NCI-H2196 treated with DMSO at 0.1 percent for 48 hours (cell line): ENCODE measurements around the gene STRN.
"Not testable (repeated sequence)": the region's sequence is repeated elsewhere in the genome, so short reads cannot be mapped to it uniquely, and the experiment has no call there.

Experiments used
- DNase-seq: peaks from one replicate; lab custom pipeline; 2025; ENCODE audit not compliant: unreplicated experiment; lab: John Stamatoyannopoulos, UW

STRN gene

DNA sequence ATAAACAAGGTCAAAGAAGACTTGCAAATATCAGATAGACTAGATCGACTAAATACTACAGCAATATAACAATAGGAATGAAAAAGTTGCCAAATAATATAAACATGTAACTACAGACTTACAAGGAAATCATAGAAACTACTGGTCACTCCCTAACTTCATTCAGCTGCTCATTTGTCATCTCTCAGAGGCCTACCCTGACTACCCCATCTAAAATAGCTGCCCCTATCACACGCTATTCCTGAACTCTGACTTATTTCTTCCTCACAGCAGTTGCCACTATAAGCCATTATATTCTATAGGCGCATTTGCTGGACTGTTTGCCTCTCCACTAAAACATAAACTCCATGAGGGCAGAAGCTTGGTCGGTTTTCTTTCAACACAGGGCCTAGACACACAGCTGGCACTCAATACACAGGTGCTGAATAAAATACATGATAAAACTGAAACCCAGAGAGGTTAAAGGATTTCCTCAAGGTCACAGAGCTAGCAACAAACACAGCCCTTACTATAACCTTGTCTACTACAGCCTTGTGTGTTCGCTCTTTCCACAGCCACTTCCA is 1.8 kb downstream of the STRN start:
- DNase-seq, result no peak

- DNase-seq, result no peak
These were observed 2.6 kb downstream of the STRN start for GRCh38 chr2:36963734-36964133.

DNA sequence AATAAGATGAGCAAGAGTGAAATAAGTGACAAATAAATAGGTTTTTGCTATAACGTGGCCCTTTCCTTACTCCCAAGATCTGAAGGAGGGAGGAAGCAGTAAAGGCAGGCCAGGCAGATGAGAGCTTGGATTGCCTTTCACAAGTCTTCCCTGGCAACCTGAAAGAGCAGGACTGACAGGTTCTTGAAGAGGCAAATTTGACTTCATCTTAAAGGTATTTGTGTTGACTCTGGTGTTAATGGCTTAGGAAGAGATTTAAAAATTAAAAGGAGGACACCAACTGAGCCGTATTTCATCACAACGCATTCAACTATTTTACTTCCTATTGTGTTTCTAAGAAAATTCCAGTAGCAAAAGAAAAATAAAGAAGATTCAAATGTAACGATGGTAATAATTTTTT is 3.2 kb downstream of the STRN start:
- DNase-seq, result no peak

DNA sequence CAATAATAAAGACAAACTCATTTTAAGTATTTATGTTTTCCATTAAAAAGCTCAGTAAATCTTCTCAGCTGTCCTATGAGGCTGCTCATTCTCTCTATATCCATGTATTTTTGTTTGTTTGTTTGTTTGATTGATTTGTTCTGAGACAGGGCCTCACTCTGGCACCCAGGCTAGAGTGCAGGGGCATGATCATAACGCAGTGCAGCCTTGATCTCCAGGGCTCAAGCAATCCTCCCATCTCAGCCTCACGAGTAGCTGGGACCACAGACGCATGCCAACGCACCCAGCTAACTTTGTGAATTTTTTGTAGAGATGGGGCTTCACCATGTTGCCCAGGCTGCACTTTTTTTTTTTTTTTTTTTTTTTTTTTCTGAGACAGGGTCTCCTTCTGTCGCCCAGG is 5.6 kb downstream of the STRN start:
- no peak for DNase-seq

- no peak for DNase-seq
These were observed 6.2 kb downstream of the STRN start for GRCh38 chr2:36960005-36960675.

DNA sequence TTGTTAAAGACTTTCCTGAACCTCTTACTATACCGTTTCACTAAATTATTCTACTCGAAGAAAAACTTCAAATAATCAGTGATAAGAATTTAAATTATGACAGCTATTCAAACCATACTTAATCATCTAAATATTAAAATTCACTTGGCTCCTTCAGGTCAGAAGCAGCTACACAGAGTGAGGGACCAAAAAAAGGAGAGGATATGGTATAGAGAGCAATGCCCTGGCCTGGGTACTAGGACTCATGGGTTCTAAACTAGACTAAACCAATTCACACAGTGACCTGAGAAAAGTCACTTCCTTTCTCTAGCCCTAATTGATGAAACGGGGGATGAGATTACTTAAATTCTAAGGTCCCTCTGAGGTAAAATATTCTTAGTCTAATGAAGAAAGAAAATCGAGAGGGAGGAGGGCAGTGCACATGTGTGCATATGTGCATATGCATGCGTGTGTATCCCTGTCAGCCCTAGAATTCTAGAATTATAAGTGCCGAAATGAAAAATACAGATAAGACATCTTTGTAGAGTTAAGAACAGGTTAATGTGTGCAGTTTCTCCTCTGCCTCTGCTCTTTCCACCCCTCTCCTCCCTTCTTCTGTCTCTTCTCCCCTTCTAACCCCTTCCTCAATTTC is 11.2 kb downstream of the STRN start:
- DNase-seq, result no peak

DNA sequence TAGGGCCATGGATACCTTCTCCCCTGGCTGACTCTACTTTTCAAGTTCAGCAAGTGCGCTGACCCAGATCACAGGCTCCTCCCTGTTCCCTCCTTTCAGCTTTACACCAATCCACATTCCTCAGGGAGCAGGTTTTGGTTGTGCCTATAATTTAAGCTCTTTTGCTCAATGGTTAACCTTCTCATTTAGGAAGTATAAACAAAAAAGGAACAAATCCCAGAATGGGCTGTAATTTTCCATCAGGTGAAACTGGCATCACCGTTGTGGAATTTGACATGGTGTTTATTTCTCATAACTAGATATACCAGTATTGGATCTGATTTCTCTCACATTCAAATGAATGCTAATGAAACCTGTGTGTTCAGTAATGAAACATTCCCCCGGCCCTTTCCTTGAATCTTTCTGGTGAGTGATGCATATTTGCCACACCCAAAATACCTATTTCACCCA is 13.6 kb downstream of the STRN start:
- no peak for DNase-seq

DNA sequence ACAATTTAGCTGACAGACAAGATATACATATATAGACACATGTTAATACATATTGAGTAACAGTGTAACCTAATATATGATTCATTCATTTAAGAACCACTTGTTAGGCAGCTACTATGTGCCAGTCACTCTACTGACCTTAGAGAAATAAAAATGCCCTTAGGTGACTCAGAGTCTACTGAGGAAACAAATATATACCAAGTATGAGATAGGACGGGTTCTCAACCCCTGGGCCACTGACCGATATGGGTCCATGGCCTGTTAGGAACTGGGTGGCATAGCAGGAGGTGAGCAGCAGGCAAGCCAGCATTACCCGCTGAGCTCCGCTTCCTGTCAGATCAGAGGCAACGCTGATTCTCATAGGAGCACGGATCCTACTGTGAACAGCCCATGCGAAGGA is 14.8 kb downstream of the STRN start:
- DNase-seq, result no peak

DNA sequence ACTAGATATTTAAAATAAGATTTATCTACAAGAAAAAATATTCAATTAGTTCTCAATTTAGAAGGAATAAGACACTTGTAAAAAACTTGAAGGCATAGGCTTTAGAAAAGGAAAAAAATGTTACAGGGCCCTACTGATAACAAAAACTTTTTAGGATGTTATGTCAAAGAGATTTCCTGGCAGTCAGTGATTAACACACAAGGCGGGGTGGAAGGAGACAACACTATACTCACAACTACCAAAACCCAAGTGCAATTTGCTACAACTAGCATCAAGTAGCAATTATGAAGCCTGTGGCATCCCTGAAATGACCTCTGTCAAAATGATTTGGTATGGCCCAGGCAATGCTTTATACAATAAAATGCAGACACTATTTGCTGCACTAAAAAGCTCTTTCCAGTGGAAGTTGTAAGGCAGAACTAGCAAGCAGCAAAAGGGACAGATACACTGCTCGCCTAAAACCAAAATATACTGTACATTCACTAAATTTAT is 15.3 kb downstream of the STRN start:
- DNase-seq, result no peak

- no peak for DNase-seq
These were observed 16.5 kb downstream of the STRN start for GRCh38 chr2:36949845-36950244.

- DNase-seq, result not testable (repeated sequence)
These were observed 21.1 kb downstream of the STRN start for GRCh38 chr2:36945240-36945639.

- DNase-seq, result no peak
These were observed 24.5 kb downstream of the STRN start for GRCh38 chr2:36941867-36942266.

- DNase-seq, result not testable (repeated sequence)
These were observed 29.8 kb downstream of the STRN start for GRCh38 chr2:36936526-36936925.

DNA sequence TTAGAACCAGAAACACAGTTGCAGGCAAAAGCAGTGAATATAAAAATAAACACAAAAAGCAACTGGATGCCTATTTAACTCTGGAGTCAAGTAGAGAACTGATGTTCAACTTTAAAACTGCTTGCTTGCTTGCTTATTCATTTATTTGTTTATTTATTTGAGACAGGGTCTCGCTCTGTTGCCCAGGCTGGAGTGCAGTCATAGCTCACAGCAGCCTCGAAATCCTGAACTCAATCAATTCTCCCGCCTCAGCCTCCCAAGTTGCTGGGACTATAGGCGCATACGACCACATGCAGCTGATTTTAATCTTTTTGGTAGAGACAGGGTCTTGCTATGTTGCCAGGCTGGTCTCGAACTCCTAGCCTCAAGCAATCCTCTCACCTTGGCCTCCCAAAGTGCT is 34.6 kb downstream of the STRN start:
- DNase-seq, result not testable (repeated sequence)

DNA sequence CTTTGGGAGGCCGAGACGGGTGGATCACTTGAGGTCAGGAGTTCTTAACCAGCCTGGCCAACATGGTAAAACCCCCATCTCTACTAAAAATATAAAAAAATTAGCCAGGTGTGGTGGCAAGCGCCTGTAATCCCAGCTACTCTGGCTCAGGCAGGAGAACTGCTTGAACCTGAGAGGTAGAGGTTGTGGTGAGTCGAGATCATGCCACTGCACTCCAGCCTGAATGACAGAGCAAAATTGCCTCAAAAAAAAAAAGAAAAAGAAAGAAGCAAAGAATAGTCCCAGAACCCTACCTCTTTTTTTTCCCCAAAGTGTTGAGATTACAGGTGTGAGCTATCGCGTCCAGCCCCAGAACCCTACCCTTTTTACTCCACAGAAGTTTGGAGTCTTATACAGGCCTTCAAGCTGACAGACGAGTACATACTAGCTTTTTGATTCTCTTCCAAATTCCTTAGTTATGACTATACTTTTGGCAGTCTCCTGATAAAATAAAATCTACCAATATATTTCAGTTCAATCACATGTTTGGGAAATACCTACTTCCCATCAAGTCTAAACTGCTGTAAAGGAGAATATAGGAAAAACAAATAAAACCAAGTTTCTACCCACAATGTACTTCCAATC is 35.4 kb downstream of the STRN start:
- DNase-seq, result not testable (repeated sequence)

DNA sequence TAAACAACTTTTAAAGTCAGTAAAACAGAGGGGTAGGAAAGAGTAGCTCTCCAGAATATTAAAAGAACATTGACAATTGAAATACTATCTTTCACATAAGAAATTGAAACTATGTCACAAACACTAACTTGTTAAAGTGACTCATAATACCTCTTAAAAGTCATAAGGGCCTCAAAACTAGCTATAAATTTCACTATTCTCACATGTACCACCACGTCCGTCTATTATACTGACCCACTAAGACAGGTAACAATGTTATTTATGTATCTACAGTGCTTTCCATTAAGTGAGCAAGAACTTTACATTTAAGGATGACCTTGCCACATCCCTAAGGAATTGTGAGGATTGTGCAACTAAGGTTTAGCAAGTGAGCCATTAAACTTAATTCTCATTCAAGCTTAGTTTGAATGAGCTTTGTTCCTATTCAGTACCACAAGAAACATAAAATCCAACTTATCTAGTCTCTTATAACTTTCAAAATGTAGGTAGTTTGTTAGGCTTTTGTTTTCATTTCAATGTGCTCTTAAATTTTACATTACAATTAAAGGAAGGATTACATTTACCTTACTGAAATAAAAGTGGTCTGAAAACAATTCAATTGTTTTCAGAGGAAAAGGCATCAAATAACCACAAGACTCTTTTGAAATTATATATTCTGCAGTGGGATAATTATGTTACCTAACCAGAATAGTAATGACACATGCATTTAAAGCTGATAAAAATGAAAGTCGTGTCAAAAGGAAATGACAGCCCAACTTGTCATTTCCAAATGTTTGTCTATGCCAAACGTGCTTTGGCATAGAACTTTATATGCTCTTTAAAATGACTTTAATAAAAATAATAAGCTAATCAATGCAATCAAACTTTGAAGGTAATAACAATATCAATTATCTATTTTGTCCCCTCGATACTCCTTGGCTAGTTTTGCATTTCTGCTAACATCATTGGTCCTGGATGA is 39.9 kb downstream of the STRN start:
- DNase-seq, result not testable (repeated sequence)

DNA sequence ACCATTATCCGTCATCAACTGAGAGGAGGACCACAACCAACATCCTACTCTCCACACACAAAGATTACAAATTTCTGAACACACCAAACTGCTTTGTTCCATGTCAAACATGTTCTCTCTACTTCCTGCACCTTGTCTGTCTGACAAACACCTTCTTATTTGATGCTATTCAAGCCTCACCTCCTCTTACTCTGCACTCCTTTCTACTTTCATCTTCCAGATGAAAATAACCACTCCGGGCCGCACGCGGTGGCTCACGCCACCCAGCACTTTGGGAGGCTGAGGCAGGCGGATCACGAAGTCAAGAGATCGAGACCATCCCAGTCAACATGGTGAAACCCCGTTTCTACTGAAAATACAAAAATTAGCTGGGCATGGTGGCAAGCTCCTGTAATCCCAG is 43.7 kb downstream of the STRN start:
- not testable (repeated sequence) for DNase-seq

GRCh38 chr2:36921984-36922383 is 44.4 kb downstream of the STRN start:
- no peak for DNase-seq

DNA sequence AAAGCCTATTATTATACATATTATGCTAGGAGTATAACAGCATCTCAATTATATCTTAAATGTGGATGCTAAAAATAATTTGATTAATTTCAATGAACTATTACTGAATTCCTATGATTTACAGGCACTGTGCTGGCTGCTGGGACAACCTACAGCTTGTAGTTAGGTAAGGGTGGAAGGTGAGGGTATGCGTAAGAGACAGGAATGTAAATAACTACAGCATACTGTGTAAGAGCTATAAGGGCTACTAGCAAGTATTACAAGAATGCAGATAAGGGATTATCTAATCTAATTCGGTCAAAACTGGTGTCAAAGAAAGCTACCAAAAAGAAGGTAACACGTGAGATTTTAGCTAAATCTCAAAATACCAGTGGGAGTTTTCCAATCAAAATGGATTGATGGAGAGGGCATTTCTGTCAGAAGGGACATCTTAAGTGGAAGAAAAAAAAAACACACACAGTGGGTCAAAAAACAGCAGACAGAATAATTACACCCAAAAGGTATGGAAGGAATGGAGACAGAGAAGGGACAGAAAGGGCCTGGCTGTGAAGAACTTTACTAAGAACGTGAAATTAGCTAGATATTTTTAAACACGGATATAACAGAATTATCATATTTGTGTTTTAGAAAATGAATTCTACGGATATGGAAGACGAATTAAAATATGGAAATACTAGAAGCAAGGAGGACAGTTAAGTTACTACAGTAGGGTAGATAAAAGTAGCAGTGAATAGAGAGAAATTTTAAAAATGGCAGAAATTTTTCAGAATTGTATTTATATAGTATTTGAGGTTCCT is 47.1 kb downstream of the STRN start:
- no peak for DNase-seq

DNA sequence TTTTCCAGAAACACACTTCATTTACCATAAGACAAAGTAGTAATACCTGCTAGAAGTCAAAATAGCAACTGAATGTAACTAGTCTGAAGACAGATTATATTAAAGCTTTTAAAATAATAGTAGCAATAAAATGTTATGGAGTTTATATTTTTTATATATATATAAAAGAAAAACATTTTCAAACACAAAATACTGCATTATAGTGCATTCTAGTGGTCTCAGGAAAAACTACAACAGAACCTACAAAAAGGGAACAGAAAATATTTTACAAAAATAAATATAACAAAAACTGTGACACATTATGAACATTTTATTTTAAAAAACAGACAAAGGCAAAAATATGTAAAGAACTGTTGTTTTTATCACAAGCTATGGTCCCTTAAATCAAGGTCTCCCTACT is 48.0 kb downstream of the STRN start:
- DNase-seq, result no peak
